A204.1 (cell line): ENCODE data around the gene TTC38.

Experiments used
- FAIRE-seq: peaks from 2 replicates; lab custom pipeline; 2012; peaks lifted over from hg19 to GRCh38; lab: Jason Lieb, UNC

TTC38 gene

DNA sequence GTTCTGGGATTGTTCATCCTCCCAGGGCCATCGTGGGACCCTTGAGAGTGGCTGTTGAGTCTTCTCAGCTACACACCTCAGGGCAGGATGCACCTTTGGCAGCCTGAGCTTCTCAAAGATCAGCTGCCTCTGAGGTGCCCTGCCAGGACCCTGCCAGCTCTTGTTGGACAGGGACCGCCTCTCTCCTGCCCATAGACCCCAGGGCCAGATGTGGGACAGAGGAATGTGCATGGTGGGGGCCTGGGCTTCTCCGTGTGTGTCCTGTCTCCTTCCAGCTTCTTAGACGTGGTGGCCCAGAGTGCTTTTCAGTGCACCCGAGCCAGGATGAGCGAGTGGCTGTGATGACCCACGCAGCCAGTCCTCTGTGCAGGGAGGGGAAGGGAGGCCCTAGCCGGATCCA lies 61.8 kb downstream of the TTC38 start:
- no peak for FAIRE-seq

DNA sequence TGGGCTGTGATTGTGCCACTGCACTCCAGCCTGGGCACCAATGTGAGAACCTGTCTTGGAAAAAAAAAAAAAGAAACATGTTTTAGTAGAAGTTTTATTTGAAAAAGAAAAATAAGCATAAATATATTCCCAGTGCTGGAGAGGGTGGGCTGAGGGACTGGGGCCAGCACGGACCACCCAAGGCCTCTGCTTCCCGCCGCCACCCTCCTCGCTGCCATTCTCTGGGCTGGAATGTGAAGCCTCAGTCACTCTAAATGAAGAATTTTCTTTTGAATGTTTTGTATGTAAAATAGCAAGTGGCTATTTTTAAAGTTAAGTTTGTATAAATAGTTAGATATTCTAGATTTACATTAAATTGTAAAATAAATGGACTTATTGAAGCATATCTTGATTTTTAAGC lies 62.6 kb downstream of the TTC38 start:
- FAIRE-seq, result no peak

GRCh38 chr22:46331496-46331895 lies 63.7 kb downstream of the TTC38 start:
- no peak for FAIRE-seq

DNA sequence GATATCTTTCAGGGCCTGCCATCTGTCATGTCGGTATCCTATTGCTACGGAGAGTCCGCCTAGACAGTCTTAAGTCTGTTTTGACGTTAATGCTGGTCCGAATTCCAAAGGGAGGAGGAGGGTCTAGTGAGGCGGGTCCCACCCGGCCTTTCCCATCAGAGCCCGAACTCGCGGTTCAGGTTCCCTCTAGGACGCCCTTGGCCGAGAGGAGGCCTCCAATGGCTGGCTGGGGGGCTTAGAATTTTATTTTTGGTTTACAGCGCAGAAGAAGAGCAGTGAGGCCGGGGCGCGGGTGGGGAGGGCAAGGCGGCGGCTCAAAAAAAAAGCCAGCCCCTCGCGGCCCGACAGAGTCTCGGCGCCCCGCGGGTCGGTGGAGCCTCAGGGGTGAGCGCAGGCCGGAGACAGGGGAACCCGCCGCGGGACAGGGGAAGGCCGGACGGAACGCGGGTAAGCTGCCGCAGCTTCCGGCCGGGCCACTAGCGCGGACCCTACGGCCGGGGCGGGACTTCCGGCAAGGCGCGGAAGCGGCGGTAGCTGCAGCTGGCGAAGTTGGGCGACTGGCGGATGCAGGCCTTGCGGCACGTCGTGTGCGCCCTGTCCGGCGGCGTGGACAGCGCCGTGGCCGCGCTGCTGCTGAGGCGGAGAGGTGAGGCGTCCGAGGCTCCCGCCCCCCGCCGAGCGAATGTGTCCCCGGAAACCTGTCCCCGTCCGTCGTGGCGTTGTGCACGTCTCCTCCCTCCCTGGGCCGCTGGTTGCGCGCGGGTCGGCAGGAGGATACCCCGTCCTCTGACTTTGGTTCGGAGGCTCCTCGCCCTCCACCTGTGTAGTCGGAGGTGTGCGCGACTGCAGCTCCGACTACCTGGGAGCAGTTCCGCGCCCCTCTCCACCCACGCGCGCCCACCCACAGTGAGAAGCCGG lies 67.7 kb downstream of the TTC38 start, which contains the start of gene TRMU:
Gene TRMU, plus strand, starts transcription at position 514 of the 918 bp plus-strand sequence. Its CDS starts 51 bp downstream, at position 565.
- no peak for FAIRE-seq

DNA sequence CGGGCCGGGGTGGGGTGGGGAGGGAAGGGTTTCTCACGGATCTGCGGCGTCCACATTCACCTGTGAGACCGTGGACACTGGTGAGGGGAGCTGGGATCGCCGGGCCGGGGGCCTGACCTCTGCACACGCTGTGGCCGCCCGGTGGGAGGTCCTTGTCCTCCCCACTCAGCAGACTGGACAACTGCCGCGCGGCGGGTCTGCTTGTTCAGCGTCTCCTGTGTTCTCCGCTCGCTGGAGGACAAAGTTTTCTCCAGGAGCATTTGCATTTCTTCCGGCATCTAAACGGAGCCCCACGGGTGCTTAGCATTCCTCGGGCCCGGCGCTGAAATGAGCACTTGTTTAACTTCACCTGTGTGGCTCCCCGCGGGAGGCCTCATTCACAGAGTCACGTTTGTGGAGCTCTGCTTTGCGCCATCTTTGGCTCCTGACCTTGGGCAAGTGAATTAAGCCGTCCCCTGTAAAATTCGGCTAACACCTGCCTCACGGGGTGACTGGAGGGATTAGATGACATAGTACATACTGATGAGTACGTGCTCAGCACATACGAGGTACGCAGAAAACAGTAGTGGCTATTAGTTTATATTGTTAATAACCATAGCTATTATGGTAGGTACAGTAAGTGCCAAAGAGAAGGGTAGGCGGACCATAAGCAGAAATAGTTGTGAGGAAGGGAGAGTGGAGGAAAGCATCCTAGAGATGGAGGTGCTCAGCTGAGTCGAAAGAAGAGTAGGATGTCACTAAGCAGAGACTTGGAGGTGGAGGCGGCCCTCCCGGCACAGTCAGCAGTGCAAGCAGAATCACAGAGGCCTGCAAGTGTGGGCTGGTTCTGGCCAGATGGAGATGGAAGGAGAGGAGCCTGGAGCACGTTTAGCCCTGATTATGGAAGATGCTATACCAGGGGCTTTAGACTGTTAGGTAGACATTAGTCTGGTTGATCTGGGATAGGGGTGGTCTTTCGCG lies 68.6 kb downstream of the TTC38 start:
- no peak for FAIRE-seq

- no peak for FAIRE-seq
Observed at GRCh38 chr22:46337870-46338269, 70.1 kb downstream of the TTC38 start.

GRCh38 chr22:46338636-46339035 lies 70.8 kb downstream of the TTC38 start:
- no peak for FAIRE-seq

GRCh38 chr22:46339956-46340355 lies 72.1 kb downstream of the TTC38 start:
- no peak for FAIRE-seq

DNA sequence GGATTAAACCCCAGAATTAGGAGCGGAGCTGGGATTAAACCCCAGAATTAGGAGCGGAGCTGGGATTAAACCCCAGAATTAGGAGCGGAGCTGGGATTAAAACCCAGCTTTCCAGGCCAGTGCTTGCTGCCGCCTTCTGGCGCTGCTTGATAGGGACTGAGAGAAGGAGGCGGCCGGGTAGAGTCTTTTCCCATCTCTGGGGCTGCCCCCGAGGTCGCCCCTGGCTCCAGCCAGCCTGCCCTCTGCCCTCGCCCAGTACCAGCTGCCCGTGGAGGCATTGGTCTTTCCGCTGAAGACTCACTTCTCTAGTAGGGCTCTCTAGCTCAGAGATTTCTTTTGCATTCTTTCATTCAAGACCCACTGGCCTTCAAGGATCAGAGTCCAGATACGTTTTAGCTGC lies 72.9 kb downstream of the TTC38 start:
- FAIRE-seq, result no peak
